B cell (primary cell): ENCODE measurements around the gene CRISPLD2.

ENCODE experiments used
- CTCF ChIP-seq: fragments of 200-600 bp; IDR thresholded peaks from one replicate; pipeline ENCODE4 v1.8.0; 2022; ENCODE audit warnings: antibody characterized with exemption, mild to moderate bottlenecking
- EZH2 ChIP-seq: IDR thresholded peaks from 2 replicates; pipeline ENCODE4 v1.6.1; 2012; ENCODE audit warnings: borderline replicate concordance, low read depth, mild to moderate bottlenecking, moderate library complexity, low read length; ENCODE audit not compliant: insufficient read depth, poor library complexity, severe bottlenecking

DNA sequence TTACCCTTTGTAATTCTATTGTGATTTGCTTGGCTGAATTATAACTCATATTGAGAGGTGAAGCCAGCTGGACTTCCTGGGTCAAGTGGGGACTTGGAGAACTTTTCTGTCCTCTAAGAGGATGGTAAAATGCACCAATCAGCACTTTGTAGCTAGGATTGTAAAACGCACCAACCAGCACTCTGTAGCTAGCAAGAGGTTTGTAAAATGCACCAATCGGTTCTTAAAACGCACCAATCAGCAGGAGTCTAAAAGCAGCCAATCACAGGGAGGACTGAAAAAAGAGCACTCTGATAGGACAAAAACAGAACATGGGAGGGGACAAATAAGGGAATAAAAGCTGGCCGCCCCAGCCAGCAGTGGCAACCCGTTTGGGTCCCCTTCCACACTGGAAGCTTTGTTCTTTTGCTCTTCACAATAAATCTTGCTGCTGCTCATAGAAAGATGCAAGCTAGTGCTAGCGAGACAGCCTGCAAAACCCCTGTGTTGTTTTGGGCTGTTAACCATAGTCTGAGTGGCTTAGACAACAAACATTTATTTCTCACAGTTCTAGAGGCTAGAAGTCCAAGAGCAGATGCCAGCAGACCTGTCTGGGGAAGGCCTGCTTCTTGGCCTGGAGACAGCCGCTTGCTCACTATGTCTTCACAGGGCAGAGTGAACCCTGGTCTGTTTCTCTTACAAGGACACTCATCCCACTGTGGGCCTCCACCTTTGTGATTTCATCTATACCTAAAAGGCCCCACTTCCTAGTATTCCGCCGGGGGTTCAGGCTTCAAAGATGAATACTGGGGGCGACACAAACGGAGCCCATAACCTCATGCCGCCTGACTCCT lies 39.0 kb upstream of the CRISPLD2 start:
- no peak for TF ChIP-seq CTCF
- TF ChIP-seq EZH2 = no peak
